ENCODE data around the gene NTPCR.

GRCh38 chr1:232987046-232987773 lies 36.8 kb downstream of the NTPCR start:
- TF ChIP-seq MAX (IDR thresholded peaks at IDR 0.05; ENCODE audit: insufficient read depth, insufficient read length): no peak
- no peak for TF ChIP-seq EZH2 (IDR thresholded peaks at IDR 0.05; ENCODE audit: borderline replicate concordance, low read depth, low read length, severe bottlenecking)
- no peak for TF ChIP-seq POLR2A (IDR thresholded peaks at IDR 0.05; ENCODE audit: low read depth, low read length)
- TF ChIP-seq CTCF (IDR thresholded peaks at IDR 0.05; ENCODE audit: extremely low read depth in 1 of 2, insufficient read depth in 1 of 2, low read depth in 1 of 2, low read length in 2 of 2): no peak
